K562 (cell line): ENCODE results near the gene PEDS1. TPM values are rescaled to one million over a fixed set of nuclear protein-coding genes. Genes with fewer than 3 reads are reported as not detected.

Experiments
- ATAC-seq: fragments of 200-7000 bp; cut with Tn5 transposase; 3 replicates; pipeline ENCODE4 v1.9.1; 2020; ENCODE audit warnings: moderate library complexity
- BruUV-seq: library from RNA; stranded (reverse); fragments of 400-500 nt; replicated peaks from 2 replicates; lab custom pipeline; 2021; lab: Mats Ljungman, UMichigan
- CTCF ChIA-PET: fragments of 300-600 bp; formaldehyde crosslinking; extraction: SDS; loops from one replicate; lab custom pipeline; 2021; ENCODE audit warnings: low intra/inter-chr PET ratio; lab: Yijun Ruan, JAX
- POLR2A ChIA-PET: fragments of 300-600, 350-650 bp; sonication (Branson Sonifier 250); formaldehyde crosslinking; extraction: SDS; loops from one replicate; lab custom pipeline; 2021; ENCODE audit warnings: antibody characterized with exemption, inconsistent platforms; lab: Yijun Ruan, JAX
- DNase-seq, 4 experiments: peaks; one replicate each; pipeline versions ENCODE4 v3.0.0 to v3.0.0-alpha.2; 2011 to 2018; ENCODE audit warnings: low spot score in 3 of 4, mixed read lengths in 3 of 4; ENCODE audit errors: extremely low read depth in 1 of 4
- FAIRE-seq: peaks from 2 replicates; lab custom pipeline; 2011; peaks lifted over from hg19 to GRCh38; lab: Jason Lieb, UNC
- H2AFZ ChIP-seq: 2 replicates; pipeline ENCODE4 v1.6.0; 2011; ENCODE audit warnings: low read depth, low read length, control low read depth, inconsistent platforms
- H3K27ac ChIP-seq: fragments of 200-600 bp; 3 replicates; pipeline ENCODE4 v1.8.0; 2011; ENCODE audit warnings: low read depth, mild to moderate bottlenecking, control low read depth, inconsistent platforms, low read length, moderate library complexity, mixed read lengths; ENCODE audit errors: extremely low read depth
- H3K27me3 ChIP-seq, 2 experiments: fragments of 300-600 bp in 1 of 2; 2 replicates in 1 of 2; 3 replicates in 1 of 2; pipeline versions ENCODE4 v1.6.0 to v1.8.0; 2011; ENCODE audit warnings: inconsistent platforms in 2 of 2, low read length in 2 of 2, mild to moderate bottlenecking in 1 of 2, mixed read lengths in 1 of 2, moderate library complexity in 1 of 2; ENCODE audit not compliant: control insufficient read depth in 2 of 2, insufficient read depth in 2 of 2
- H3K36me3 ChIP-seq: fragments of 300-600 bp; 3 replicates; pipeline ENCODE4 v1.8.0; 2011; ENCODE audit warnings: mild to moderate bottlenecking, low read length, inconsistent platforms; ENCODE audit not compliant: control insufficient read depth, insufficient read depth
- H3K4me1 ChIP-seq, 2 experiments: fragments of 200-600 bp in 1 of 2; replicated peaks in 1 of 2; 2 replicates in 1 of 2; 3 replicates in 1 of 2; pipeline versions ENCODE4 v1.5.1 to v1.8.0; 2011; ENCODE audit warnings: inconsistent platforms in 2 of 2, low read length in 2 of 2, mild to moderate bottlenecking in 1 of 2, mixed read lengths in 1 of 2, moderate library complexity in 1 of 2; ENCODE audit not compliant: control insufficient read depth in 2 of 2, insufficient read depth in 2 of 2
- H3K4me2 ChIP-seq: 2 replicates; pipeline ENCODE4 v1.6.1; 2011; ENCODE audit warnings: low read length, control low read depth, inconsistent platforms, mixed read lengths; ENCODE audit not compliant: insufficient read depth
- H3K4me3 ChIP-seq: fragments of 200-600 bp; sonication (generic), shearing (Covaris generic); 2 replicates; pipeline ENCODE4 v1.5.1; 2016; ENCODE audit warnings: control low read depth, inconsistent platforms
- H3K79me2 ChIP-seq: fragments of 200-600 bp; 3 replicates; pipeline ENCODE4 v1.8.0; 2011; ENCODE audit warnings: low read length, inconsistent platforms; ENCODE audit not compliant: control insufficient read depth, insufficient read depth
- H3K9ac ChIP-seq, 2 experiments: 2 replicates each; pipeline versions ENCODE4 v1.6.0 to v1.6.1; 2011; ENCODE audit warnings: low read depth in 2 of 2, low read length in 2 of 2, control low read depth in 1 of 2, inconsistent platforms in 1 of 2, mild to moderate bottlenecking in 1 of 2, mixed read lengths in 1 of 2; ENCODE audit not compliant: insufficient read depth in 1 of 2
- H3K9me1 ChIP-seq: one replicate; pipeline ENCODE4 v1.6.0; 2011; ENCODE audit warnings: inconsistent platforms, mild to moderate bottlenecking, low read length, moderate library complexity; ENCODE audit not compliant: control insufficient read depth, insufficient read depth
- H3K9me3 ChIP-seq: replicated peaks from 2 replicates; pipeline ENCODE4 v1.5.1; 2011; ENCODE audit warnings: low read depth, low read length, inconsistent platforms; ENCODE audit not compliant: control insufficient read depth, insufficient read depth
- H4K20me1 ChIP-seq: replicated peaks from 2 replicates; pipeline ENCODE4 v1.6.1; 2011; ENCODE audit warnings: low read length, inconsistent platforms, mixed read lengths; ENCODE audit not compliant: control insufficient read depth, insufficient read depth
- BCOR ChIP-seq: fragments of 450-650 bp; IDR thresholded peaks from 2 replicates; pipeline ENCODE4 v1.6.1; 2016
- BHLHE40 ChIP-seq: IDR thresholded peaks from 2 replicates; pipeline ENCODE4 v1.6.1; 2011; ENCODE audit warnings: low read length, improper control_type of control experiment
- BRD9 ChIP-seq: fragments of 450-650 bp; IDR thresholded peaks from 2 replicates; pipeline ENCODE4 v1.6.1; 2018; ENCODE audit warnings: low read depth; ENCODE audit not compliant: partially characterized antibody
- ETV1 ChIP-seq: fragments of 450-650 bp; conservative IDR thresholded peaks from 2 replicates; pipeline ENCODE4 v1.6.1; 2016; ENCODE audit warnings: missing genetic modification characterization, control low read depth, low read depth, missing compliant biosample characterization
- NFATC3 ChIP-seq: fragments of 450-650 bp; IDR thresholded peaks from 2 replicates; pipeline ENCODE4 v1.6.1; 2017; ENCODE audit warnings: mild to moderate bottlenecking
- RBM25 ChIP-seq: fragments of 200-400 bp; formaldehyde crosslinking; IDR thresholded peaks from 2 replicates; pipeline ENCODE4 v1.6.1; 2018; ENCODE audit warnings: low read length, low read depth, moderate library complexity; ENCODE audit not compliant: severe bottlenecking
- SETDB1 ChIP-seq: IDR thresholded peaks from one replicate; pipeline ENCODE4 v1.6.1; 2012; ENCODE audit warnings: low read length, control low read depth, inconsistent platforms
- WGBS: fragments of 100-300 bp; shearing (Covaris generic); methylation state at CpG from one replicate; pipeline ENCODE4 v1.1.6; 2016; ENCODE audit warnings: low coverage, mixed read lengths; ENCODE audit not compliant: insufficient coverage; ENCODE audit errors: missing lambda C conversion rate; 5-methylcytosine and 5-hydroxymethylcytosine counted together
- in situ Hi-C: fragments of 300-500 bp; cut with MboI; formaldehyde crosslinking; loops from 4 replicates; pipeline ENCODE4 v1.15.0; 2018; ENCODE audit warnings: inconsistent platforms, mixed read lengths
- intact Hi-C: fragments of 100-400 bp; cut with micrococcal nuclease; formaldehyde crosslinking; loops from 2 replicates; pipeline ENCODE4 v1.14.2; 2022
- polyA plus RNA-seq, 8 experiments: library from polyadenylated mRNA; depleted of rRNA in 4 of 8; stranded (reverse) in 5 of 8; unstranded in 3 of 8; fragments of >200 nt; fragmentation: Nextera tagmentation in 2 of 8; fragmentation: Illumina TruSeq in 1 of 8; extraction: Ambion mirVana in 2 of 8; extraction: Trizol in 1 of 8; gene quantifications; 2 replicates each; pipeline versions ENCODE4 v1.2.1 to v1.2.3, GENCODE V29; 2011 to 2014; ENCODE audit warnings: inconsistent platforms in 1 of 8, missing spikeins in 1 of 8
- total RNA-seq, 7 experiments: library from RNA; depleted of rRNA in 6 of 7; stranded (reverse); fragments of >200 nt in 6 of 7; fragmentation: Illumina TruSeq in 2 of 7; extraction: Trizol in 2 of 7; gene quantifications; 2 replicates each; pipeline versions ENCODE4 v1.2.1 to v1.2.3, GENCODE V29; 2011 to 2021; ENCODE audit warnings: low replicate concordance in 1 of 7
- TF ChIP-seq, protein P1 (sequence below): fragments of 250-450 bp; sonication (Bioruptor Pico); IDR thresholded peaks from 2 replicates; pipeline ENCODE4 v1.8.0; 2021; ENCODE audit warnings: mild to moderate bottlenecking, moderate library complexity

PEDS1 gene
- total and polyA plus RNA-seq, 9 of the 15 experiments (the other 6 are each of a cell fraction or from before 2014, with no cell fraction given), result 2.9 to 38.5 (median 24.2) TPM

DNA sequence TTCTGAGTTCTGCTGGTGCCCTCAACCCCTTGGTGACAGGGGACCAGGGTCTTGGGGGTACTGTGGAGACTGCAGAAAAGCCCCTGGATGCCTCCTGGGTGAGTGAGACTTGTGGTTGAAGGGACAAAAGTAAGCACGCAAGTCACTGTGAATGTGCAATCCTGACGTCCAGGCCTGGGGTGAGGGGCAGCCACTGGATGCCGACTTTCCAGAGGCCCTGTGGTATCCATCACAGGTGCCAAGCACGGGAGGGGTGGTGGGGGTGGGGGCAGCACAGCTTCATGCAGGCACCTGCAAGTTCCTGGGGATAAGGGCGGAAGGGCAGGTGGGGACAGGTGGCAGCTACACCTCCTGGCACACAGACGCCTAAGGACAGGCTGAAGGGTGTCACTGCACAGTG, 20.5 kb downstream of the PEDS1 start (continued):
- no peak for TF ChIP-seq BHLHE40

DNA sequence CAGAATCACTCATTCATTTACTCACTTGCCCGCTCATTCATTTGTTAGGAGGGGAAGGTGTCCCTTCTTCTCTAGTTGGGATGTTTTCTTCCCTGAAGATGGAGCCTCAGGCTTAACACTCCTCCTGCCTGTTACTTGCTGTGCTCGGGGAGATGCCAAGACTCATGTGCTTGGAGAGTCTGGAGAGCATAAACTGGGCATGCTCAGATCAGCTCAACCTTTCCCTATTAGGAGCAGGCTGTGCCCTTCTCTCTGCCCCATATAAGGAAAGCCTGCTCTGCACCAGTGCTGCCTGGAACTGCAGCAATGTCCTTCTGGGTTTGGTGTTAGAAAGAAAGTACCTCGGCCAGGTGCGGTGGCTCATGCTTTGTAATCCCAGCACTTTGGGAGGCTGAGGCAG, 22.5 kb downstream of the PEDS1 start:
- H3K9me1 ChIP-seq, result peaks cover 6% of the 10 kb centered on the region
- H3K9ac ChIP-seq, result peak overlapping the region in 1 of 2 experiments; percentile 28; a peak in 1 of 4 replicates
- CTCF ChIA-PET, result no interaction called here
- no peak overlapping the region for H3K4me3 ChIP-seq
- intact Hi-C loops (no loop called here), in situ Hi-C loops (no loop called here)
- ATAC-seq, result no peak
- BruUV-seq, result no TSS peak
- no peaks in the 10 kb centered on the region; the same call in 2 of the 3 replicates for H3K79me2 ChIP-seq
- H2AFZ ChIP-seq, result no peak overlapping the region
- no peak for FAIRE-seq
- H3K9me3 ChIP-seq, result no peaks in the 10 kb centered on the region
- H3K4me1 ChIP-seq, result peaks cover 0 to 28% of the 10 kb centered on the region in 2 experiments; a peak in 3 of 5 replicates
- H3K36me3 ChIP-seq, result peaks cover 87% of the 10 kb centered on the region
- no peaks in the 10 kb centered on the region; the same call in 1 of the 2 replicates for H4K20me1 ChIP-seq
- no peaks in the 10 kb centered on the region for H3K27me3 ChIP-seq
- POLR2A ChIA-PET, result interaction anchor here (4.0 kb wide), 1 partner anchor 9 kb away, joined by 24 read pairs; no protein-coding TSS in a partner anchor
- no peak for DNase-seq
- H3K4me2 ChIP-seq, result no peak overlapping the region
- WGBS, result 94% methylated on average over 4 of the region's 4 CpGs
- no peak overlapping the region for H3K27ac ChIP-seq
- TF ChIP-seq BRD9 (no peak), ETV1 (tag) (no peak), NFATC3 (no peak), SETDB1 (no peak), BCOR (no peak), RBM25 (no peak)
- TF ChIP-seq, protein P1, sequence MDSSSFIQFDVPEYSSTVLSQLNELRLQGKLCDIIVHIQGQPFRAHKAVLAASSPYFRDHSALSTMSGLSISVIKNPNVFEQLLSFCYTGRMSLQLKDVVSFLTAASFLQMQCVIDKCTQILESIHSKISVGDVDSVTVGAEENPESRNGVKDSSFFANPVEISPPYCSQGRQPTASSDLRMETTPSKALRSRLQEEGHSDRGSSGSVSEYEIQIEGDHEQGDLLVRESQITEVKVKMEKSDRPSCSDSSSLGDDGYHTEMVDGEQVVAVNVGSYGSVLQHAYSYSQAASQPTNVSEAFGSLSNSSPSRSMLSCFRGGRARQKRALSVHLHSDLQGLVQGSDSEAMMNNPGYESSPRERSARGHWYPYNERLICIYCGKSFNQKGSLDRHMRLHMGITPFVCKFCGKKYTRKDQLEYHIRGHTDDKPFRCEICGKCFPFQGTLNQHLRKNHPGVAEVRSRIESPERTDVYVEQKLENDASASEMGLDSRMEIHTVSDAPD (CRISPR knock-in tag), result no peak
